Neural crest cell (in vitro differentiated cells): ENCODE measurements around the gene SPSB3. TPM values are rescaled to one million over a fixed set of nuclear protein-coding genes. Genes with fewer than 3 reads are reported as not detected.

Source experiments
- DNase-seq: peaks from one replicate; pipeline ENCODE4 v3.0.0; 2021; ENCODE audit warnings: low read depth, mixed read lengths, low spot score
- H3K27ac Mint-ChIP-seq: one replicate; pipeline ENCODE4 v1.8.0; 2021; ENCODE audit warnings: mild to moderate bottlenecking, mixed read lengths; ENCODE audit not compliant: unreplicated experiment
- H3K27me3 Mint-ChIP-seq: 2 replicates; pipeline ENCODE4 v1.8.0; 2021; ENCODE audit warnings: low read depth, mild to moderate bottlenecking, mixed read lengths
- H3K36me3 Mint-ChIP-seq: 2 replicates; pipeline ENCODE4 v1.8.0; 2021; ENCODE audit warnings: low read depth, mild to moderate bottlenecking, mixed read lengths
- H3K4me1 Mint-ChIP-seq: 2 replicates; pipeline ENCODE4 v1.8.0; 2021; ENCODE audit warnings: mixed read lengths
- H3K4me3 Mint-ChIP-seq: one replicate; pipeline ENCODE4 v1.8.0; 2021; ENCODE audit warnings: mild to moderate bottlenecking, mixed read lengths
- H3K9me3 Mint-ChIP-seq: 2 replicates; pipeline ENCODE4 v1.8.0; 2021; ENCODE audit warnings: mixed read lengths
- CTCF ChIP-seq: fragments of 200-600 bp; sonication (generic); conservative IDR thresholded peaks from 2 replicates; pipeline ENCODE4 v1.5.0; 2021; ENCODE audit warnings: antibody characterized with exemption, mild to moderate bottlenecking
- microRNA-seq: library from miRNA; unstranded; fragments of <30 nt; microRNA quantifications from one replicate; pipeline ENCODE4, GENCODE V29; 2020
- total RNA-seq: library from RNA; stranded (reverse); gene quantifications from 2 replicates; pipeline ENCODE4 v1.2.1, GENCODE V29; 2021

SPSB3 gene
- total RNA-seq, 1 donor from 2014 or later: 23.8 TPM

GRCh38 chr16:1727651-1728624, 54.4 kb downstream of the SPSB3 start:
- TF ChIP-seq CTCF: no peak
- H3K4me1 Mint-ChIP-seq: peaks cover 7% of the 10 kb centered on the region
- no peaks in the 10 kb centered on the region for H3K27me3 Mint-ChIP-seq
- DNase-seq: no peak
- H3K9me3 Mint-ChIP-seq: no peaks in the 10 kb centered on the region
- H3K4me3 Mint-ChIP-seq: no peak overlapping the region
- peaks cover 5% of the 10 kb centered on the region for H3K36me3 Mint-ChIP-seq
- H3K27ac Mint-ChIP-seq: no peak overlapping the region

Small RNA genes within 50 kb of the gene (microRNA-seq; reads per million reads assigned to microRNA genes)
- gene MIR3177: 24.3 reads per million, percentile 38 among the genes with 10 or more reads in this experiment

Other genes with a start within 250 kb of the SPSB3 start
- gene TMEM204, start 248.9 kb downstream of the SPSB3 start, total RNA-seq: 0.98 and 1.3 TPM in 2 replicates
- gene IFT140, start 170.5 kb downstream of the SPSB3 start, total RNA-seq: 43.3 and 45.8 TPM in 2 replicates
- gene CRAMP1, start 170.2 kb downstream of the SPSB3 start, total RNA-seq: 38.3 TPM in 2 replicates
- 247 and 261 TPM in 2 replicates for gene JPT2, start 104.3 kb downstream of the SPSB3 start, total RNA-seq
- 111 and 113 TPM in 2 replicates for gene MAPK8IP3, start 76.4 kb downstream of the SPSB3 start, total RNA-seq
- gene NME3, start 11.0 kb downstream of the SPSB3 start, total RNA-seq: 35.0 and 38.0 TPM in 2 replicates
- 36.5 and 37.0 TPM in 2 replicates for gene EME2, start 9.8 kb downstream of the SPSB3 start, total RNA-seq
- gene MRPS34, start 9.4 kb downstream of the SPSB3 start, total RNA-seq: 135 and 141 TPM in 2 replicates
- 71.0 and 73.8 TPM in 2 replicates for gene NUBP2, start 389 bp upstream of the SPSB3 start, total RNA-seq
- gene IGFALS, start 11.1 kb upstream of the SPSB3 start, total RNA-seq: 0.14 TPM in 1 of 2 replicates, not detected in the other
- gene HAGH, start 44.3 kb upstream of the SPSB3 start, total RNA-seq: 31.1 TPM in 2 replicates
- gene FAHD1, start 44.6 kb upstream of the SPSB3 start, total RNA-seq: 27.2 and 28.0 TPM in 2 replicates
- gene MEIOB, start 89.6 kb upstream of the SPSB3 start, total RNA-seq: not detected in 2 replicates
- gene HS3ST6, start 135.8 kb upstream of the SPSB3 start, total RNA-seq: not detected in 2 replicates
- 29.8 and 30.5 TPM in 2 replicates for gene MSRB1, start 160.6 kb upstream of the SPSB3 start, total RNA-seq
- not detected in 2 replicates for gene RPL3L, start 172.1 kb upstream of the SPSB3 start, total RNA-seq
- gene NDUFB10, start 177.0 kb upstream of the SPSB3 start, total RNA-seq: 128 TPM in 2 replicates
- 3,479 and 3,508 TPM in 2 replicates for gene RPS2, start 182.3 kb upstream of the SPSB3 start, total RNA-seq
- gene RNF151, start 184.3 kb upstream of the SPSB3 start, total RNA-seq: not detected in 2 replicates
- gene TBL3, start 189.5 kb upstream of the SPSB3 start, total RNA-seq: 39.5 and 39.6 TPM in 2 replicates
- gene NOXO1, start 198.9 kb upstream of the SPSB3 start, total RNA-seq: 0.63 and 0.75 TPM in 2 replicates
- 42.5 and 43.3 TPM in 2 replicates for gene GFER, start 201.6 kb upstream of the SPSB3 start, total RNA-seq
- gene SYNGR3, start 207.4 kb upstream of the SPSB3 start, total RNA-seq: 2.1 and 2.2 TPM in 2 replicates
- 55.7 and 62.5 TPM in 2 replicates for gene ZNF598, start 227.2 kb upstream of the SPSB3 start, total RNA-seq
- gene NPW, start 237.2 kb upstream of the SPSB3 start, total RNA-seq: 0.82 and 1.3 TPM in 2 replicates
- 7.6 and 8.1 TPM in 2 replicates for gene NHERF2, start 244.3 kb upstream of the SPSB3 start, total RNA-seq